GM21390 (cell line): ENCODE data around the gene MLN.
"Not testable (repeated sequence)": the region's sequence is repeated elsewhere in the genome, so short reads cannot be mapped to it uniquely, and the experiment has no call there.

Source experiments
- ATAC-seq: cut with Tn5 transposase; IDR thresholded peaks from one replicate; pipeline ENCODE4 v1.9.1; 2021; ENCODE audit not compliant: unreplicated experiment

The MLN gene

GRCh38 chr6:33836806-33837469, 33.1 kb upstream of the MLN start:
- no peak for ATAC-seq

DNA sequence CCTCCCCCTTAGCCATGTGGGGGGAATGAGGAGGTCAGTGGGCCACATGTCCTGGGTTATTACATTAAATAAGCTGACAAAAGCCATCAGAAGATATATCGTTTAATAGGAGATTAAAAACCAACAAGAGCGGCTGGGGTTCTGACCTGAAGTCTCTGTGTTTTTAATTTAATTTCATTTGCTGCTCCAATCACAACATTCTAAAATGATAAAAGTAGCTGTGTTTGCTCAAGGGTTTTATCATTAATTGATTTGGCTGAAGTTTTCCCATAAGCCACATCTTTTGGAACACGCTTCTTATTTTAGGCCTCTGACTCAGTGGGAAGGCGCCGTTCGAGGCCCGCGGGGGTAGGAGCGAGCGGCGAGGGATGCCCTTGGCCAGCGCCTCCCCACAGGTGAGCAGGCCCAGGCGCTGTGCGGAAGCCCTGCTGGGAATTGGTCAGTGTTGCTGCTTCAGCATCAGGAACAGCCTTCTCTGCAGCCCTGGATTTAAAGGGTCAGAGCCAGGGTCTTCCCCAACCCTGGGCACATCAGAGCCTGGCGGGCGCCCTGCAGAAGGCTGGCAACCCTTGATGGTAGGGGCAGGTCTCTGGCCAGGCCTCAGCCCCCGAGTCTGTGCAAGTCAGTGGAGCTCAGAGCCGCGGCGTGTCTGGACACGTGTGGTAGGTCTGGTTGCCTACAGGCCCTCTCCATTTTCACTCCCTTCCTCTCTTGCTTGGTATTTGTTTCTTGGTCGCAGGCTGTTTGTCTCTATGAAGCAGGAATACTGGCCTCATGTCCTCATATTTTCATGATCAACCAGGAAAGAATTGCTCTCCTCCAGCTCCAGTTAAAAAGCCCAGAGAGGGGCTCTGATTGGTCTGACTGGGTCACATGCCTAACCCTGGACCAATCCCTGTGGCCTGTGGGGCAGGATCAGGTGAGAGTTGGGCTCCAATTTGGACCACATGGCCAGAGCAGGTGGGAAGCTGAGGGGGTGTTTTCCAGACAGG, 30.9 kb upstream of the MLN start:
- no peak for ATAC-seq

DNA sequence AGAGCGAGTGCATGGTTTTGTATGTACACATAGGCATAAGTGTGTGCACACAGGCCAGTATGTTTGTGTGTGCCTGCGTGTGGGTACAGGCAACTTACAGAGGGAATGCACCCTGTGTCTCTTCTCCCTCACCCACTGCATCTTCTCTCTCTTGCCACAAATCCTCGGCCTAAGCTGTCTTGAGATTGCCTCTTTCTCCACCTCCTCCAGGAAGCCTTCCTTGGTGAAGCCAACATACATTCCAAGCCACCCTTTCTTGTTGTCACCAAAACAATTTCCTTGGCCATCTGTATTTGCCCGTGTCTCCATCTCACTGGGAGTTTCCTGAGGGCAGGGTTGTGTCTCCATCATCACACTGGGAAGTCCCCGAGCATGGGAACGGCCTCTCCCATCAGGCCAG, 29.8 kb upstream of the MLN start:
- ATAC-seq, result no peak

DNA sequence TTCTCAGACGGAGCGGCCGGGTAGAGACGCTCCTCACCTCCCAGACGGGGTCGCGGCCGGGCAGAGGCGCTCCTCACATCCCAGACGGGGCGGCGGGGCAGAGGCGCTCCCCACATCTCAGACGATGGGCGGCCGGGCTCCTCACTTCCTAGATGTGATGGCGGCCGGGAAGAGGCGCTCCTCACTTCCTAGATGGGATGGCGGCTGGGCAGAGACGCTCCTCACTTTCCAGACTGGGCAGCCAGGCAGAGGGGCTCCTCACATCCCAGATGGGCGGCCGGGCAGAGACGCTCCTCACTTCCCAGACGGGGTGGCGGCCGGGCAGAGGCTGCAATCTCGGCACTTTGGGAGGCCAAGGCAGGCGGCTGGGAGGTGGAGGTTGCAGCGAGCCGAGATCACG, 29.0 kb upstream of the MLN start:
- not testable (repeated sequence) for ATAC-seq

- ATAC-seq, result not testable (repeated sequence)
Measured at GRCh38 chr6:33831725-33832124, 27.9 kb upstream of the MLN start.

GRCh38 chr6:33830635-33831240, 26.9 kb upstream of the MLN start:
- no peak for ATAC-seq

- no peak for ATAC-seq
Measured at GRCh38 chr6:33828764-33829731, 25.2 kb upstream of the MLN start.

DNA sequence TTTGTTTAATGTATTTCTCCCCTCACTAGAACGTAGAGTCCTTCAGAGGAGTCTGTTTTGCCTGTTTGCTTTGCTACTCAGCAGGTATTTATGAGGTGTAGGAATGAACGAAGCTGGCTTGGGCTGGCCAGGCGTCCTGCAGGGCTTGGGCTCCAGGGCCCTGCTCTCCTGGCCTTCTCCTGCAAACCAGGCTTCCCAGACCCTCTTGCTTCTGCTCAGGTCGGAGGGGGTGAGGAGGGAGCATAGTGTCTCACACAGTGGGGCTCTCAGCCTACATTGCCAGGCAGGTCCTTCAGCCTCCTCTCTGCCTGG, 24.6 kb upstream of the MLN start:
- no peak for ATAC-seq

DNA sequence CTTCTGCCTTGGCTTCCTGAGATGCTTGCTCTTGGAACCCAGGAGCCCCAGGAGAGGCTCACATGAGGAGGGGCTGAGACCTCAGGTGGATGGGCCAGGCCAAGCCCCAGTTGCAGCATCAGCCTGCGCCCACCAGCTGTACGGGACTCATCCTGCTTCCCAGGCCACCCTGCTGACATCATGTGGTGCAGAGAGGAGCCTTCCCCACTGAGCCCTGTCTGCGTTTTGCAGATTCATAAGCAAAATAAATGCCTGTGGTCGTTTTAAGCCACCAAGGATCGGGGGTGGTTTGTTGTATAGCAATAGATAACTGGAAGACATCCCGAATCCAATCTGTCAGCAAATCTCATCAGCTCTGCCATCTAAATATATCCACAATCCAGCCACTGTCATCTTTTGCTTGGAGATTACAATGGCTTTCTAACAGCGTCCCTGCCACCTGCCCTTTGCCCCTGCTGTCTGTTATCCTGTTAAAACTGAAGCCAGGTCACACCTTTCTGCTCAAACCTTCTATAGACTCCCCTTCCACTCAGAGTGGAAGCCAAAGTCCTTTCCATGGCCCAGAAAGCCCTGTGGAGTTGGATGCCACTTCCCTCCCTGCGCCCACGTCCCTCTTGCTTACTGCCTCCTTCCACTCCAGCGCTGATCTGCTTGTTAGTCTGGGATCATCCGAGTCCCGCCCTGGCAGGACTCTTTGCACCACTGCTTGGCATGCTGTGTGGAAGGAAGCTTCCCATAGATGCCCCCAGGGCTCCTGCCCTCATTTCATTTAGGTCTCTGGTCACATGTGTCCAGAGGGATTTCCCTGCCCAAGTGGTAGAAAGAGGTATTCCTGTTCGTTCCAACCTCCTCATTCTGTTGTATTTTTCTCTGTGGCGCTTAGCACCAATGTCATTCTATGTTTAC, 24.0 kb upstream of the MLN start:
- ATAC-seq, result no peak

DNA sequence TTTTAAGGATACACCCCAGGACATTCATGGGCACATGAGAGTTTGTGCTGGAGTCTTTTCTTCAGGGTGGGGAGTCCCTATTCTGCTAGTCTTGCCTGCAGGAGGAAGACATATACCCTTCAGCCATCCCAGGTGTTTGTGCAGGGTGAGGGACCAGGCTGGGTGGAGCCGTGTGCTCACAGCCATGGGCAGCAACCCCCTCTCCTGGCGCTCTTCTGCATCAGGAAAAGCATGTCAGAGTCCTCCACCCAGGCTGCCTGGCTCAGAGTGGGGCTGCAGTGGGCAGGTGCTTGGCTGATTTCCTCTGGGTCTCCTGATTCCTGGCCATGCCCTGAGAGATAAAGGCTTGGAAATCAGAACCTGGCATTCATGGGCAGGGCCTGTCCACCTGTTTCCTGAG, 22.7 kb upstream of the MLN start:
- no peak for ATAC-seq

GRCh38 chr6:33824461-33825154, 20.8 kb upstream of the MLN start:
- ATAC-seq, result no peak

- no peak for ATAC-seq
Measured at GRCh38 chr6:33823806-33824205, 20.0 kb upstream of the MLN start.

GRCh38 chr6:33822575-33823395, 19.0 kb upstream of the MLN start:
- ATAC-seq, result no peak

DNA sequence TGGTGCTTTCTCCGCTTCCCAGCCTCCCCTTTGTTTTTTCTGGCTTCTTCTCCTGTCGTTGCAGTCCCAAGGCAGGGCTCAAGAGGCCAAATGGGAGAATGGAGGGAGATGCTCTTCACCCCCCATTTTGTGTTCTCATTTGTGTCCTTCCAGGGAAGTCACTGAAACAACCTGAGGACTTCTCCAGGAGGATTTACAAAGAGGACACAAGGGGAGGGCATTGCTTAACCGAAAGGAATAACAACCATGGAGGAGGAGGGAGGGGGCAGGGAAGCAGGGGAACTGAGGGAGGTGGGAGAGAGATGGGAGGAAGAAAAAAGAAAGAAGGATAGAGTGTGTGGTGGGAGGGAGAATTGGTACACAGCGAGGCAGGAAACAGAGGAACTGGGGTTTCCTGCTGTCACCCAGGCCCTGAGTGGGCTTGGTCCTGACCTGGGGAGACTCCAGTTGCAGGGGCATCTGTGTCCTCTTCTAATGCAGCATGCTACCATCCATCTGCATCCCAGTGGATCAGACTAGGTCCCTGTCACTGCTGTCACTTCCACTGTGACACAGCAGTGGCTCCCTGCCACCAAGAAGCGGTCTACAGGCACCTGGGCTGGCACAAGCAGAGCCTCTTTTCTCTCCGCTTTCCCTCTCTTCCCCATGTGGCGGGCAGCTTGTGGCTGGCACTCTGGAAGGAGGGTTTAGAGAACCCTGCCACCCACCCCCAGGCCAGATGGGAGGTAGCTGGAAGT, 17.1 kb upstream of the MLN start:
- no peak for ATAC-seq

- ATAC-seq, result no peak
Measured at GRCh38 chr6:33820243-33820642, 16.4 kb upstream of the MLN start.

- no peak for ATAC-seq
Measured at GRCh38 chr6:33819021-33819420, 15.2 kb upstream of the MLN start.

- no peak for ATAC-seq
Measured at GRCh38 chr6:33818293-33818692, 14.5 kb upstream of the MLN start.

- no peak for ATAC-seq
Measured at GRCh38 chr6:33817489-33817888, 13.7 kb upstream of the MLN start.
